Loucy (cell line): ENCODE data around the gene CPEB3.

ENCODE experiments used
- H2AFZ ChIP-seq: fragments of 200-600 bp; sonication (generic); 2 replicates; pipeline ENCODE4 v1.6.0; 2016; ENCODE audit warnings: antibody characterized with exemption, mild to moderate bottlenecking, low read length, moderate library complexity
- H3F3A ChIP-seq: fragments of 200-600 bp; 2 replicates; pipeline ENCODE4 v1.6.0; 2016; ENCODE audit warnings: antibody characterized with exemption, low read depth, mild to moderate bottlenecking
- H3K27me3 ChIP-seq: fragments of 200-600 bp; sonication (generic); 2 replicates; pipeline ENCODE4 v1.6.1; 2014; ENCODE audit warnings: low read length, mild to moderate bottlenecking; ENCODE audit not compliant: insufficient read depth, poor library complexity, severe bottlenecking
- H3K36me3 ChIP-seq: fragments of 200-600 bp; sonication (generic); 2 replicates; pipeline ENCODE4 v1.6.1; 2016; ENCODE audit warnings: low read length; ENCODE audit not compliant: insufficient read depth
- H3K4me1 ChIP-seq: fragments of 200-600 bp; sonication (generic); 2 replicates; pipeline ENCODE4 v1.5.1; 2014; ENCODE audit warnings: low read length, mild to moderate bottlenecking; ENCODE audit not compliant: insufficient read depth, poor library complexity, severe bottlenecking
- H3K4me2 ChIP-seq: fragments of 200-600 bp; sonication (generic); 2 replicates; pipeline ENCODE4 v1.6.0; 2014; ENCODE audit warnings: antibody characterized with exemption, low read length, low read depth, mild to moderate bottlenecking; ENCODE audit not compliant: poor library complexity, severe bottlenecking
- H3K4me3 ChIP-seq: fragments of 200-600 bp; sonication (generic); 2 replicates; pipeline ENCODE4 v1.5.1; 2014; ENCODE audit warnings: low read length, mild to moderate bottlenecking, mixed read lengths; ENCODE audit not compliant: poor library complexity, severe bottlenecking
- H3K79me2 ChIP-seq: fragments of 200-600 bp; sonication (generic); 2 replicates; pipeline ENCODE4 v1.6.1; 2014; ENCODE audit warnings: low read length; ENCODE audit not compliant: insufficient read depth
- H3K9ac ChIP-seq: fragments of 200-600 bp; sonication (generic); 2 replicates; pipeline ENCODE4 v1.6.0; 2014; ENCODE audit warnings: mild to moderate bottlenecking, low read depth, low read length, moderate library complexity; ENCODE audit not compliant: poor library complexity, severe bottlenecking
- H3K9me2 ChIP-seq: fragments of 200-600 bp; sonication (generic); replicated peaks from 2 replicates; pipeline ENCODE4 v1.6.1; 2016; ENCODE audit warnings: low read depth, low read length, mixed read lengths
- H3K9me3 ChIP-seq: fragments of 200-600 bp; sonication (generic); 2 replicates; pipeline ENCODE4 v1.6.1; 2014; ENCODE audit warnings: mild to moderate bottlenecking, antibody characterized with exemption, low read length, low read depth; ENCODE audit not compliant: insufficient read depth
- H4K20me1 ChIP-seq: fragments of 200-600 bp; sonication (generic); 2 replicates; pipeline ENCODE4 v1.6.0; 2014; ENCODE audit warnings: antibody characterized with exemption, low read length, mild to moderate bottlenecking; ENCODE audit not compliant: insufficient read depth, poor library complexity, severe bottlenecking
- CTCF ChIP-seq: fragments of 200-600 bp; sonication (generic); conservative IDR thresholded peaks from 2 replicates; pipeline ENCODE4 v1.5.1; 2014; ENCODE audit warnings: mild to moderate bottlenecking, antibody characterized with exemption, low read length
- EZH2phosphoT487 ChIP-seq: fragments of 200-600 bp; IDR thresholded peaks from 2 replicates; pipeline ENCODE4 v1.6.1; 2018; ENCODE audit warnings: antibody characterized with exemption, mild to moderate bottlenecking, moderate library complexity, borderline replicate concordance

The CPEB3 gene

GRCh38 chr10:92241501-92241900 lies 49.4 kb downstream of the CPEB3 start:
- Histone ChIP-seq H3K79me2 (no peaks in the 10 kb centered on the region), H3K9me2 (no peaks in the 10 kb centered on the region), H3K36me3 (peaks cover 16% of the 10 kb centered on the region; the same call in 1 of the 2 replicates), H3K27me3 (no peaks in the 10 kb centered on the region), H4K20me1 (no peaks in the 10 kb centered on the region), H3K4me2 (peak overlapping the region; percentile 60), H3K4me3 (peak overlapping the region; percentile 65), H3K4me1 (peaks cover 9% of the 10 kb centered on the region), H3K9me3 (no peaks in the 10 kb centered on the region), H2AFZ (no peak overlapping the region), H3F3A (no peaks in the 10 kb centered on the region), H3K9ac (no peak overlapping the region)
- no peak for TF ChIP-seq EZH2phosphoT487

GRCh38 chr10:92241158-92241500 lies 49.7 kb downstream of the CPEB3 start:
- H3K4me3 ChIP-seq = peak overlapping the region; percentile 65
- H4K20me1 ChIP-seq = no peaks in the 10 kb centered on the region
- no peak for TF ChIP-seq CTCF
- no peak for TF ChIP-seq EZH2phosphoT487
- H3K9ac ChIP-seq = no peak overlapping the region
- no peaks in the 10 kb centered on the region for H3K9me3 ChIP-seq
- no peaks in the 10 kb centered on the region for H3K27me3 ChIP-seq
- 0 out of 2 replicates have a peak overlapping the region, but pooled peaks have one; percentile 38 for H2AFZ ChIP-seq
- H3K36me3 ChIP-seq = peaks cover 17% of the 10 kb centered on the region; the same call in 1 of the 2 replicates
- no peaks in the 10 kb centered on the region for H3K79me2 ChIP-seq
- H3K4me2 ChIP-seq = peak overlapping the region; percentile 60
- H3F3A ChIP-seq = no peaks in the 10 kb centered on the region
- peaks cover 9% of the 10 kb centered on the region for H3K4me1 ChIP-seq
- H3K9me2 ChIP-seq = no peaks in the 10 kb centered on the region

GRCh38 chr10:92240289-92241157 lies 50.4 kb downstream of the CPEB3 start:
- Histone ChIP-seq H3F3A (no peaks in the 10 kb centered on the region), H3K79me2 (no peaks in the 10 kb centered on the region), H4K20me1 (no peaks in the 10 kb centered on the region), H3K9me2 (no peaks in the 10 kb centered on the region), H3K4me1 (peaks cover 9% of the 10 kb centered on the region), H3K9ac (no peak overlapping the region), H3K4me2 (peak overlapping the region; percentile 60), H3K27me3 (no peaks in the 10 kb centered on the region), H3K4me3 (peak overlapping the region; percentile 65), H3K9me3 (no peaks in the 10 kb centered on the region), H3K36me3 (peaks cover 19% of the 10 kb centered on the region; the same call in 1 of the 2 replicates), H2AFZ (peak overlapping the region; percentile 38; the same call in 1 of the 2 replicates)
- TF ChIP-seq EZH2phosphoT487 (no peak), CTCF (no peak)
